SH-SY5Y (cell line): Measurements from ENCODE around the gene GNAI1.

ENCODE experiments used
- GATA2 ChIP-seq: IDR thresholded peaks from 2 replicates; pipeline ENCODE4 v1.6.1; 2011; ENCODE audit warnings: mild to moderate bottlenecking, low read depth, low read length
- GATA3 ChIP-seq: IDR thresholded peaks from 2 replicates; pipeline ENCODE4 v1.6.1; 2011; ENCODE audit warnings: low read depth, mild to moderate bottlenecking, low read length, moderate library complexity

GNAI1 gene

DNA sequence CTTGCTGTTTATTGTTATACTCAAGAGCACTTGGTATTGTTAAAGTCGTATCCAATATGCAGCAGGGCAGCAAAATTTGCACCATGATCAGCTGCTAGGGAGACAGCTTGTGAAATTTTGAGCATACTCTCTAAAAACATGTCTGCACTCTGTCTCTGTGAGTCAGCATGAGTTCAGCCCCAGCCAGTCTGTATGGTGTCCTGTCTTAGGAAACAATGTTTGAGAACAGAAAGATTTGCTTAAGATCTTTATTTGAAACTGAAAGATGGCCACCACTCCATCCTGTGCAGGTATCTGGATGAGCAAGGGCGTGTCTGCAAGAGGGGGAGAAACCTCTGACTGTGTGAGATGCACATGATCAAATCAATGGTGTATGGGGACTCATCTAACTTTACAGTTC, 97.1 kb downstream of the GNAI1 start:
- no peak for TF ChIP-seq GATA2
- no peak for TF ChIP-seq GATA3

DNA sequence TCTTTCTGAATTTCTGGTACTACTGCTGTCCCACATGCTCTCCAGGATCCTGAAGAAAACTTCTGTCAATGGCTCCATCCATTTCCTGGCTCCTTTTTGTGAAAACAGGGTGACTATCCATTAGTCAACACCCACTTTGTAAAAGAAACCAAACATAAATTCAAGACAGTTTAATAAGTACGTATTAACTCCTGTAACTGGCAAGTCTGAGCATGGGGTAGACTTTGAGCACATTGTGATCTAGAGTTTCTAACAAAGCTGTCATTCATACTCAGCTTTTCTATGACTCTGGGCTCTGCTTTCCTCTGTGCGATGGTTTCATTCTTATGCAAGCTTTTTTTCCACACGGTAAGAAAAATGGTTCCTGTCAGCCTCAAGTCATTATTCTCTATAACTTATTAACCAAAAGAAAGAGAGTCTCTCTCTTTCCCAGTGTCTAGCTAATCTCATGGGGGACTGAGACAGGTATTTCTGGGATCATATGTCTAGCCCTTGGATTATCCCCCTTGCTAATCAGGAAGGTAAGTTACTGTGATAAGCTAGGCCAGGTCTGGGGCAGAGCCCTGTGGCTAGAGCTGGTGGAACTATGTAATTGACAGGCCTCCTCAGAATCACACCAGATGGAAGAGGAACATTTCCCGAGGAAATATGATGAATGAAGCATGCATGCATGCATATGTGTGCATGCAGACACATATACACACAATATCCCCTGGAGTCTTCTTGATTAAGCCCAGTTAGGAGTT, 98.5 kb downstream of the GNAI1 start:
- TF ChIP-seq GATA2 (no peak), GATA3 (no peak)

DNA sequence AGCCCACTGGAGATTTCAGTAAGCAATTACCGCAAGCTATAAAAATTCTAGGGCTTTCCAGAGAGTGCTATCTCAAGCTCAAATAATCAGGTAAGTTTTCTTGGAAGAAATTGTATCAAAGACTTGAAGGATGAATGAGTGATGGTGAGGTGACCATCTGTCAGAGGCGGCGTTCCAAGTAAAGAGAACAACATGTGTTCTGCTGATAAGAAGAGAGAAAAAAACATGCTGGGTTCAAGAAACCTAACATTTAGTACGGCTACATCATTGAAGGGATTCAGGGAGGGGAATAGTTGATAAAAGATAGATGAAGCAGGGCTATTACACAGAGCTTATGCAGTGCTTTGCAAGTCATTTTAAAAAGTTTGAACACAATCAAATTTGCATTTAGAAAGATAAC, 100.7 kb downstream of the GNAI1 start:
- TF ChIP-seq GATA3 = no peak
- no peak for TF ChIP-seq GATA2

DNA sequence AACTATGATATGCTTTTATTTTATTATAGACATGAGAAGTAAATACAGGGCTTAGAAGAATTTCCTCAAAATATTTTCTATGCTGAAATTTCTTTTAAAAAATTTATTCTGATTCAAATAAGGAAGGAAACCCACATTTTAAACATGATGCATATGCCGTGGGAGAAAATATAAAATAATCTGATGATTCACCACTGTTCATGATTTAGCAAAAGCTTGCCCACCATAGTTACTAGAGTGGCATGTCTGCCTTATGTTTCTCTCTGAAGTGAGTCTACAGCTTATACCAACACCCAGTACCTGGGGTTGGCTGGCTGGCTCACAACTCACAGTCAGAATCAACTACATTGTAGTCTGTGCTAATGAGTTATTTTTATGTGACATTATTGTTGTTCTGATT, 102.0 kb downstream of the GNAI1 start:
- no peak for TF ChIP-seq GATA2
- no peak for TF ChIP-seq GATA3

DNA sequence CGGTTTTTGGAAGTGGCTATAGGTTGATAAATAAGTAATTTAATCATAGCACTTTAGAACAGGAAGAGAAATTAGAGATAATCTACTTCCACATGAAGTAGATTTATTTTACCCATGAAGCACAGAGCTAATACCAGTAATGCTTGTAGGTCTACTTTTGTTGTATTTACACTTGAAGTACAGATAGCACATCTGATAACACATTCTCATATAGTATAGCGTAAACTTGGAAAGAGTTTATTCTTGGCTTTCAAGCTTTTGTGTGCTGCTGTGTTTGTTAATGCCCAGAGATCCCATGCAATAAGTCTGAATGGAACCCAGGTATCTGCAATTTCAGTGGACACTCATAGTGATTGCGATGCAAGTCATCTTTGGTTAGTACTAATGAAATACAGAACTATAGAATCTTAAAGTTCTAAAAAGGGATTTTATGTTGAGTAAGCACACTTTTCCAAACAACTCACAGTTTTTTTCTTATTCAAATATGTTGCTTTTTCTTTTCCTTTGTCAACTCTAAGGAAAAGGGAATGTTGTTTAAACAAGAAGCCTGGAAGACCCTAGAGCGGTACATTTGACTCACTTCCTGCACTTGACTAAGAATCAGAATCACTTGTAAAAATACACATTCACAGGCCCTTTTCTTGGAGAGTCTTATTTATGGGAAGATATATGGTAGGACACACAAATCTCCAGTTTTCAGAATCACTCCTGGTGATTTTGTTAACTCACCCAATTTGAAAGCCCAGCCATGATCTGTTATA, 105.8 kb downstream of the GNAI1 start:
- no peak for TF ChIP-seq GATA3

DNA sequence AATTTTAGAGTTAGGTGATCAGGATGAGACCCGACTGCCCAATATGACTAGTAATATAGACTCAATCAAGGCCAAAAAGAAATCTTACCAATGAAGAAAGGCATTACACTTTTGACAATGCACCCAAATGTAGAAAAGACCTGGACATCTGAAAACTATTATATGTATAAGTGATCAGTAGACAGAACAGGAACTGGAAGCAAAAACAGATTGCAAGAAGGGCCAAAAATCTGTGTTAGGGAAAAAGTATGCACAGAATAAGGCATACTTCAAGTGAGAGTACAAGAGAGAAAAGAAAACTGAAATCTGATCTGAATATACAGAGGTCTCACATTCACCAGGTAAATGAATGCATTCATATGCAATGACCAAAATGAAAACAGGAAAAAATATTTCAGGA, 107.0 kb downstream of the GNAI1 start:
- TF ChIP-seq GATA3 (no peak), GATA2 (no peak)

DNA sequence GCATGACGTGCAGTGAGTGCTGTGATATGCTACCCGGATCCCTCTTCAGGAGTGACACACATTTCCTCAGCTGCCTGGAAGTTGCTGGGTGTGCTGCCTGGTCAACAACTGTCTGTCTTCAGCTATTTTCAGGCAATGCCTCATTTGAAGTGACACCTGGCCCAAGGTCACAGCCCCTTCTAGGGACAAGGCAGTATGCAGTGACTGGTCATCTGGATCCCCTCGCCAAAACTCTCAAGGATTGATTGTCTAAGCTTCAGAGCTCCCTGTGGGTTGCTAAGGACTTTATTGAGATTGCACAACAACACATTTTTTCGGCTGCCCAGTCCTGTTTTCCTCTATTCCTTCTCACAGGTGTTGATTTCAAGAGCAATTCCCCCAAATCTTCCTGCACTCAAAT, 108.8 kb downstream of the GNAI1 start:
- TF ChIP-seq GATA3 (no peak), GATA2 (no peak)

DNA sequence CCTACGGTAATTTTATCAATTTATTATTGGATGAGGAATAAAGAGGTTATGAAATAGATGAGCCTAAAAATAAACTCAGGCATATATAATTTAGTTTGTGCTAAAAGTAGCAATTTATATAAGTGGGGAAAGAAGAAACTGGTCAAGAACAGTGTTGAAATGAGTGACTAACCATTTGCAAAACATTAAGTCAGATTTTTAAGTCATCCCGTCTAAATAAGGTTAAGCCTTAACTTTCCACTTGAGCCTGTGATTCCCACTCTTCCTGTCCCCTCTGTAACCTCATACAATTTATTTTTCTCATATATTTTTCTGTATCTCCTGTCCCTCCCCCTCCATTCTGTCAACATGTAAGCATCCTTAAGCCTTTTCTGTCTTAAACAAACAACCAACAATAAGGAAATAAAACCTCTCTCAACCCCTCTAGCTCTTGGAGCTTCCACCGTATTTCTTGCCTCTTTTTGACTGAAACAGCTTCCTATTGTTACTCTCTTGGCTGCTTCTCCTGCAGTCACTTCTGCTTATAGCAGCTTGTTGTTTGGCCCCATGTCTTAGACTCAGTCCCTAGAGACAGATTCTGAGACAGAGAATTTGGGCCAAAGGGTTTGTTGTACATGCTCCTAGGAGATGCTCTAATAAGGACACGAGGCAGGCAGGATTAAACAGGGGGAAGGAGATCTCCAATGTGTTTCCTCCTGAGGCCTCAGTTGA, 109.7 kb downstream of the GNAI1 start:
- TF ChIP-seq GATA3 (no peak), GATA2 (no peak)

DNA sequence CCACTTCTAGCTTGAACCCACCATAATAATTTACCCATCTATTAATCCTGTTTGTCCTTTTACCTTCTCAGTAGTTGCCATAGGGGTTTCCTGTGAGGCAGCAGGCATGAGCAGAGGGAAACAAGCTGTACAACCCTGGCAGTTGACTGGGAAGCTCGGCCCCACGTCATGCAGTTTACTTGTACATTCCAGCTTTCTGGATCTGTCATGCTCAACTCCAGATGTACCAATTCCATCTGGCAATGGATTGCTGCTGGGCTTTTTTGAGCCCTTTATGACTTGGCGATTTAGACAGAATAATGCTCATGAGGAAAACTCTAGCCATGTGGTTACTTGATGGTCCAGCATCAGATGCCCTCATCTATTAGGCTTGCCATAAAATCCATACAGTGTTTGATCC, 112.5 kb downstream of the GNAI1 start:
- no peak for TF ChIP-seq GATA3
- no peak for TF ChIP-seq GATA2

DNA sequence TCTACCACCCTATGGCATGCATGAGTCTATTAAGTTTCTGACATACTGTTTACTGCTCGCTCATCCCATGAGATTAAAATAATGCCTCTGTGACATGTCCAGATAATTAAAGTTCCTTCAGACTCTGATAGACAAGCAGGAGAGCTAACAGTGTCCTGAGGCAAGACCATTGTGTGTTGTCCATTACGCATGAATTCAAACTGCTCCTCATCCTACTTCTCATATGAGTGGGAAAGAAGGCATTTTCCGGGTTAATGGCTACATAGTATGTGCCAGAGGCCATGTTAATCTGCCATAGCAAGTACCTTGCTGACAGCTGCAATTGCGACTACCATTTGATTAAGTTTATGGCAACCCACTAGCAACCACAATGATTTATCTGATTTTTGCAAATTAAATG, 113.3 kb downstream of the GNAI1 start:
- TF ChIP-seq GATA2 = no peak
- no peak for TF ChIP-seq GATA3

DNA sequence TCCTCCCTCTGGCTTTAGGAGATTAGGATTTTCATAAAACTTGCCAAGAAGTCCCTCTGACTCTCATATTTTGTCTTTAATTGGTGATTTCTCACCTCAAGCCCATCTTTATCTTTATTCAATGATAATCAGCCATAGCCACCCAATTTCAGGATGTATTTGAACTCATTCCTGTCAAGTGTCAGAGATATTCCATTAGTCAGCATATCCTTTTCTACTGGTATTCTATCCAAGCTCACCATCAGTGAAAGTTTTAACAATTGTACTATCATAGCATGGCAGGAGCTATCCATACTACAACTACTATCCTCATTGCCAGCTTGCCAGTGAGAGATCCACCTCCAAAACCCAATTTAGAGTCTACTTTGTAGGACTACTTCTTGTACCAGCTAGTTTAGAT, 114.6 kb downstream of the GNAI1 start:
- TF ChIP-seq GATA2 (no peak), GATA3 (no peak)

DNA sequence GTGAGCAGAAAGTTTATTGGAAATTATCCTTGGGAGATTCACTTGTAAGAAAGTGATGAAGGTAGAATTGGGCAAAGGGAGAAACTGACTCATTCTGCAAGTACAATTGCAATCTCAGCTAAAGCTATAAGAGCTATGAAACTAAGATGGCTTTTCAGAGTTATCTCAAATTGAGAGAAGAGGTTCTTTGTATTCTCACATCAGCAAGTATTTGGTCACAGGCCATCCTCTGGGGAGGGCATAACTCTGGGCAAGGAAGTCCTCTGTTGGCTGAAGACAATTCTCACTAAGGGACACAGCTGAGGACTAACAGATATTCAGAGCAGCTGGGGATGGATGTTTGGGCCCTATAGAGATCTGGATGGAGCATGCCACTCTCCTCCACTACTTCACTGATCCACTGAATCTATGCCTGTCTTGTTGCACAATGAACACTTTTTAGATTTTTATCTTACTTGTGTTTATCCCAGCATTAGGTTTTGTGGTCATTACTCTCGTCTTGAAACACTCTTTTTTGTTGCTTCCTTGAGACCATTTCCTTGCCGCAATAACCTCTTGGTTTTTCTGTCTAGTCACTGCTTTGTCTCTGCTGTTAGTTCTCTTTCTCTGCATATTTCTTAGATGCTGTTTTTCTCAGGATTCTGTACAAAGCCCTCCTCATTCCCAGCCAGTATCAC, 115.1 kb downstream of the GNAI1 start:
- TF ChIP-seq GATA2 (no peak), GATA3 (no peak)

DNA sequence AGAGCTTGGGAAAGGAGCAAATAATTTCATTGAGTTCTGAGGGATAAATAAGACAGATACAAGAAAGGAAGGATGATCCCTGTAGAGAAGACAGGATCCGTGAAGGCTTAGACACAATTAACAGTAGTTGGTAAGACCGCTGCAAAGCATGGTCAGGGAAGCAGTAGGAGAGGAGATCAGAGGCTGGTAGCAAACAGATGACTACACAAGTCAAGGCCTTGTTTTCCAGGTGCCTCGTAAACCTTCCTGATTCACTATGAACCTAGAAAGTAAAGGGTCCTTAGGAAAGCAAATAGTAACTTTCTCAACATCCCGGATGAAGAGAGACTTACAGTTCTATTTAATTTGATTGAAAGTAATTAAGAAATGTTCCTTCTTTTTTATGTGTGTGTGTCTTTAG, 118.6 kb downstream of the GNAI1 start:
- TF ChIP-seq GATA3 (no peak), GATA2 (no peak)

DNA sequence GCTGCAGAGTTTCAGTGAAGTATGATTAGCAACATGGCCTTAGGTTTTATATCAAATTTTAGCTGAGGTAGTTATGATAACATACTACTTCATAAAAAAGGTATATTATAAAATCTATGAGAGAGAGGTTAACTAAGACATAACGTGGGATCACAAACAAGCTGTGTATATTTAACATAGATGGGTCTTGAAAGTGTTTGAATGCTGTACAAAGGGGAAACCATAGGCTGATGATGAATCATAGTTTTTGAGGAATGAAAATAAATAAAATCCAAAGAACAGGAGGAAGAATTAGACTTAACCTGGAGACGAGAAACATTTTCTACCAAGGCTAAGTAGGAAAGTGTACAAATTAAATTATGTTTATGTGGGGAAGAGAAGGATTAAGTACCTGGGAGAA, 119.0 kb downstream of the GNAI1 start:
- TF ChIP-seq GATA2 = no peak
- no peak for TF ChIP-seq GATA3

DNA sequence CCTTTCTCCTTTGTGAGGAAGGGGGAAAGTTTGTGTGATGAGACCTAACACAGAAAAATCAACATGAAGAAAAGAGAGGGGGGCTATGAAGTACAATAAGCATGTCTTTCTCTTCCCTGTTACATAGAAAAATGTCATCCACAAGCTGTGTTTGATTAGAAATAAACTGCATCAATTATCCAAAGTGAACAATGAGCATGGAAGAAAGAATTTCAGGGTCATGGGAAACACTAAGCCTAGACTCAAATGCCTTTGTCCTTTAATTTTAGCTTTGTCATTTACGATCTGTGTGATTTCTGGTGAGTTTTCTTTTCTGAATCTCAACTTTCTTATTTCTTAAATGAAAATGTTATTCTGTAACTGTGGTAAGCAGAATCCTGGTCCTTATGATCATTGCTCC, 121.0 kb downstream of the GNAI1 start:
- TF ChIP-seq GATA2 (no peak), GATA3 (no peak)
